Esophagus squamous epithelium (tissue), 5 donors: Measurements from ENCODE around the gene DLX6. TPM values are rescaled to one million over a fixed set of nuclear protein-coding genes. Genes with fewer than 3 reads are reported as not detected.

Experiments
- DNase-seq: peaks from one replicate; lab custom pipeline; 2025; lab: John Stamatoyannopoulos, UW
- H3K27ac ChIP-seq, 4 donors: fragments of 200-600 bp; sonication (generic); one replicate each; pipeline ENCODE4 v1.5.1; 2016 to 2019; ENCODE audit warnings: mild to moderate bottlenecking in 1 of 4
- H3K27me3 ChIP-seq, 4 donors: fragments of 200-600 bp; sonication (generic); 1 replicate in 3 of 4; 2 replicates in 1 of 4; pipeline versions ENCODE4 v1.5.1 to v1.6.0; 2017 to 2021; ENCODE audit warnings: antibody characterized with exemption in 1 of 4
- H3K36me3 ChIP-seq, 3 donors: fragments of 200-600 bp; sonication (generic); one replicate each; pipeline ENCODE4 v1.5.1; 2016 to 2019
- H3K4me1 ChIP-seq, 3 donors: fragments of 200-600 bp; sonication (generic); one replicate each; pipeline ENCODE4 v1.5.1; 2017 to 2019
- H3K4me3 ChIP-seq, 4 donors: fragments of 200-600 bp; sonication (generic); 1 replicate in 3 of 4; 2 replicates in 1 of 4; pipeline ENCODE4 v1.5.1; 2016 to 2019; ENCODE audit warnings: mild to moderate bottlenecking in 2 of 4, moderate library complexity in 1 of 4
- H3K9me3 ChIP-seq, 3 donors: fragments of 200-600 bp; sonication (generic); one replicate each; pipeline ENCODE4 v1.5.1; 2016 to 2019
- CTCF ChIP-seq, 6 experiments: fragments of 450-650 bp in 4 of 6; fragments of 200-600 bp in 2 of 6; sonication (generic) in 2 of 6; IDR thresholded peaks; one replicate each; pipeline ENCODE4 v1.5.1; 2016 to 2019; ENCODE audit warnings: antibody characterized with exemption in 6 of 6, mild to moderate bottlenecking in 4 of 6, moderate library complexity in 4 of 6
- POLR2A ChIP-seq, 4 donors: fragments of 450-650 bp; IDR thresholded peaks; one replicate each; pipeline ENCODE4 v1.6.1; 2017; ENCODE audit warnings: antibody characterized with exemption in 4 of 4, mild to moderate bottlenecking in 4 of 4, moderate library complexity in 3 of 4
- WGBS, 2 donors: methylation state at CpG; one replicate each; pipeline ENCODE4 v1.1.5; 2018; 5-methylcytosine and 5-hydroxymethylcytosine counted together
- intact Hi-C: fragments of 100-400 bp; cut with DNase I; formaldehyde crosslinking; loops from one replicate; pipeline ENCODE4 v1.15.0; 2022
- total RNA-seq, 4 donors: library from RNA; depleted of rRNA; stranded (reverse); fragments of >200 nt; gene quantifications; one replicate each; pipeline ENCODE4 v1.1.0, GENCODE V29; 2016
- donor health status: DM: yes; HTN: yes; CAD: no.

The DLX6 gene
- total RNA-seq, 4 donors from 2014 or later: not detected

- Histone ChIP-seq H3K27me3 (peaks cover 34 to 100% (median 64%) of the 10 kb centered on the region in 4 donors), H3K36me3 (no peaks in the 10 kb centered on the region), H3K4me1 (peaks cover 11 to 51% (median 17%) of the 10 kb centered on the region in 3 donors), H3K4me3 (no peak overlapping the region), H3K9me3 (no peaks in the 10 kb centered on the region), H3K27ac (no peak overlapping the region)
- TF ChIP-seq POLR2A (IDR thresholded peaks at IDR 0.05) (no peak), CTCF (IDR thresholded peaks at IDR 0.05) (no peak)
- 14 to 27% methylated on average over 14 to 15 of the region's 22 CpGs for WGBS, 2 donors
- DNase-seq: no peak
- intact Hi-C loops: no loop called here
These were observed 2.6 kb upstream of the DLX6 start for GRCh38 chr7:97002555-97003261.

GRCh38 chr7:97003262-97004246 lies 1.8 kb upstream of the DLX6 start:
- Histone ChIP-seq H3K4me1 (peaks cover 11 to 42% (median 17%) of the 10 kb centered on the region in 3 donors), H3K27me3 (peaks cover 34 to 100% (median 59%) of the 10 kb centered on the region in 4 donors), H3K9me3 (no peaks in the 10 kb centered on the region), H3K27ac (no peak overlapping the region), H3K4me3 (peak overlapping the region in 1 of 4 donors; percentile 11), H3K36me3 (no peaks in the 10 kb centered on the region)
- TF ChIP-seq POLR2A (IDR thresholded peaks at IDR 0.05): no peak
- no peak for TF ChIP-seq CTCF (IDR thresholded peaks at IDR 0.05)
- no peak for DNase-seq
- intact Hi-C loops: no loop called here
- WGBS, 2 donors: 13 to 20% methylated on average over 31 to 36 of the region's 49 CpGs

- intact Hi-C loops: no loop called here
- H3K9me3 ChIP-seq: no peaks in the 10 kb centered on the region
- TF ChIP-seq CTCF (IDR thresholded peaks at IDR 0.05) (no peak), POLR2A (IDR thresholded peaks at IDR 0.05) (no peak)
- 9 to 13% methylated on average over 18 to 20 of the region's 20 CpGs for WGBS, 2 donors
- peaks cover 34 to 100% (median 52%) of the 10 kb centered on the region in 4 donors for H3K27me3 ChIP-seq
- H3K36me3 ChIP-seq: no peaks in the 10 kb centered on the region
- DNase-seq: no peak
- peaks cover 11 to 38% (median 17%) of the 10 kb centered on the region in 3 donors for H3K4me1 ChIP-seq
- H3K4me3 ChIP-seq: peak overlapping the region in 3 of 4 donors; percentile 40 to 65 (median 45)
- no peak overlapping the region for H3K27ac ChIP-seq
These were observed 838 bp upstream of the DLX6 start for GRCh38 chr7:97004247-97005182.

- Histone ChIP-seq H3K4me1 (peaks cover 11 to 38% (median 17%) of the 10 kb centered on the region in 3 donors), H3K27me3 (peaks cover 43 to 100% (median 58%) of the 10 kb centered on the region in 4 donors), H3K27ac (no peak overlapping the region), H3K36me3 (no peaks in the 10 kb centered on the region), H3K4me3 (peak overlapping the region; percentile 29 to 65 (median 42)), H3K9me3 (no peaks in the 10 kb centered on the region)
- DNase-seq: no peak
- WGBS, 2 donors: 0 to 1% methylated on average over 6 to 13 of the region's 83 CpGs
- intact Hi-C loops: no loop called here
- no peak for TF ChIP-seq CTCF (IDR thresholded peaks at IDR 0.05)
- no peak for TF ChIP-seq POLR2A (IDR thresholded peaks at IDR 0.05)
These were observed 882 bp downstream of the DLX6 start for GRCh38 chr7:97006055-97006815.
